Stimulated activated CD4-positive, alpha-beta T cell treated with anti-CD3 and anti-CD28 coated beads, Interleukin-15, amount 100 ng/mL, for 1 hour (primary cell): ENCODE results near the gene SET.
"Not testable (repeated sequence)": the region's sequence is repeated elsewhere in the genome, so short reads cannot be mapped to it uniquely, and the experiment has no call there.

Experiments used
- DNase-seq, 2 donors: peaks; one replicate each; pipeline ENCODE4 v3.0.0-alpha.2; 2020; ENCODE audit warnings: low read depth in 1 of 2, low spot score in 1 of 2

Gene SET

GRCh38 chr9:128685636-128686489, 3.2 kb upstream of the SET start:
- peak in 1 of 2 donors; percentile 25 for DNase-seq

DNA sequence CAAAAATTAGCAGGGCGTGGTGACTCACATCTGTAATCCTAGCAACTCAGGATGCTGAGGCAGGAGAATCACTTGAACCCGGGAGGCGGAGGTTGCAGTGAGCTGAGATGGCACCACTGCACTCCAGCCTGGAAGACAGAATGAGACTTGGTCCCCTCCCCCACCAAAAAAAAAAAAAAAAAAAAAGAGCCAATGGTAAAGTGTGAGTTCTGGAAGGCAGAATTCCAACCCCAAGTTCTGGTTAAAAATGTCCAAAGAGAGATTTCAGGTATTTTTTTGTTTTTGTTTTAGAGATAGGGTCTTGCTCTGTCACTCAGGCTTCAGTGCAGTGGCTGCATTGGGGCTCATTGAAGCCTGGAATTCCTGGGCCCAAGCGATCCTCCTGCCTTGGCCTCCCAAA, 1.6 kb upstream of the SET start:
- DNase-seq: no peak

- DNase-seq: peak; percentile 38 to 46
These were observed 312 bp downstream of the SET start for GRCh38 chr9:128689293-128689774.

DNA sequence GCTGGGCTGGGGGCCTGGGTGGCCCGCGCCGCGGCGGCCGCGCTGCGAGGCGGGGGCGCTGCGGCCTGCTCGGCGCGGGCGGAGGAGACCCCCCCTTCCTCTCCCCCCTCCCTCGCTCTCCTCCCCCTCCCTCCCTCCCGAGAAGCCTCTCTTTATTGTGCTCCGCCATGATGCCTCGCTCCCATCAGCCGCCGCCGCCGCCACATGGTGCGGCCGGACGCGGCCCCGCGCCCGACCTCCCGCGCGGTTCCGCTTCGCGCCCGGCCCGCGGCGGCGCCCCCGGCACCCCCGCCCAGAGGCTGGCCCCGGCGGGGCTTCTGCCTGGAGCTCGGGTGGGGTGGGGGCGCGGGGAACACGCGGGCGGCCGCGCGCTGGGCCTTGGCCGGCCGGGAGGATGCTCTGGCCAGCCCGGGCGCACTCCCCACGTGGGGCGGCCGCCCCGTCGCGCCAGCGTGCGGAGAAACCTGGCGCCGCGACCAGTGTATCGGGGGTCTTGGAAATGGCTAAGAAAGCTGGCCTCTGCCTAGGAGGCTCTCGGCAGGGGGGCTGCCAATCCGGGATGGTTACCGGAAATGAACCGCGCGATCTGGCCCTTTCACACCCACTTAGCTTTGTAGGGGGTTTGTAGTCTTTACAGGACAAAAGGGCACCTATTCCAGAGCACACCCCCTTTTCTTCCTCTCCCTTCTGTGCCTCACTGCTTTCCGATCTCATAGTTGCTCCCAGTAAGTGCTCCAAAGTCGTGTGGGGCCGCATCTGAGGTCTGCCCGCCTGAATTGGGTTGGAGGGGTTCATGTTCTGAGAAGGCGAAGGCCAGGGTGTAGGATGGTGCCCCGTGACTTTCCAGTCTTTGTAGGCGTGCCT, 1.0 kb downstream of the SET start:
- DNase-seq: peak in 1 of 2 donors; percentile 45

DNA sequence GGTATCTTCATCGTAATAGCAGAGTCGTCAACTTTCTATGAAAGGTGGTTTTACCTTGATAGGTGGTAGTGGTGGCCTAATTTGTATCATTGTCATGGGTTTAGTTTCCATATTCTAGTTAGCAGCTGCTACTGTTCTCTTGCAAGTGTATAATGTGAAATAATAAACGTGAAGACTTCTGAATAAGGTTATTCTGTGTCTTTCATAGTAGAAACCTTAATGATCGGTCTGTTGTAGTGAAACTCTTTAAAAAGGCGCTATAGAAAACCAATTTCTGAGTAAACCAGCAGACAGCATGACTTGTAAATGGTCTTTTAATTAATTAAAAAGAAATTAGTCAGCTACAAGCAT, 1.6 kb downstream of the SET start:
- no peak for DNase-seq

GRCh38 chr9:128693738-128694137, 4.7 kb downstream of the SET start:
- DNase-seq: not testable (repeated sequence)

- no peak for DNase-seq
These were observed 5.3 kb downstream of the SET start for GRCh38 chr9:128694344-128694743.

- DNase-seq: no peak
These were observed 8.1 kb downstream of the SET start for GRCh38 chr9:128696923-128697707.

DNA sequence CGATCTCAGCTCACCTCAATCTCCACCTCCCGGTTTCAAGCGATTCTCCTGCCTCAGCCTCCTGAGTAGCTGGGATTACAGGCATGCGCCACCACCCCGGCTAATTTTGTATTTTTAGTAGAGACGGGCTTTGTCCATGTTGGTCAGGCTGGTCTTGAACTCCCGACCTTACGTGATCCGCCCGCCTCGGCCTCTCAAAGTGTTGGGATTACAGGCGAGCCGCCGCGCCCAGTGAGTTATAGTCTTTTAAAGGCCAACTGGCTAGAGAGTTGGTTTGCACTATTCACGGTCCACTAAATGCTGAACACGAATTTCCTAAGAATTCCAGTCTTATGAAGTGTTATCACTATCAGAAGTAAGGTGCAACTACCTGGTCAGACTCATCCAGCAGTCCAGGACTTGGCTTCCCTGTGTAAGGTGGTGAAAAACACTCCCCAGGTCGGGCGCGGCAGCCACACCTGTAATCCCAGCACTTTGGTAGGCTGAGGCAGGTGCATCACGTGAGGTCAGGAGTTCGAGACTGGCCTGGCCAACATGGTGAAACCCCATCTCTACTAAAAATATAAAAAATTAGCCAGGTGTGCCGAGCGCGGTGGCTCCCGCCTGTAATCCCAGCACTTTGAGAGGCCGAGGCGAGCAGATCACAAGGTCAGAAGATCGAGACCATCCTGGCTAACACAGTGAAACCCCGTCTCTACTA, 10.2 kb downstream of the SET start:
- not testable (repeated sequence) for DNase-seq

- no peak for DNase-seq
These were observed 12.3 kb downstream of the SET start for GRCh38 chr9:128701227-128701854.

DNA sequence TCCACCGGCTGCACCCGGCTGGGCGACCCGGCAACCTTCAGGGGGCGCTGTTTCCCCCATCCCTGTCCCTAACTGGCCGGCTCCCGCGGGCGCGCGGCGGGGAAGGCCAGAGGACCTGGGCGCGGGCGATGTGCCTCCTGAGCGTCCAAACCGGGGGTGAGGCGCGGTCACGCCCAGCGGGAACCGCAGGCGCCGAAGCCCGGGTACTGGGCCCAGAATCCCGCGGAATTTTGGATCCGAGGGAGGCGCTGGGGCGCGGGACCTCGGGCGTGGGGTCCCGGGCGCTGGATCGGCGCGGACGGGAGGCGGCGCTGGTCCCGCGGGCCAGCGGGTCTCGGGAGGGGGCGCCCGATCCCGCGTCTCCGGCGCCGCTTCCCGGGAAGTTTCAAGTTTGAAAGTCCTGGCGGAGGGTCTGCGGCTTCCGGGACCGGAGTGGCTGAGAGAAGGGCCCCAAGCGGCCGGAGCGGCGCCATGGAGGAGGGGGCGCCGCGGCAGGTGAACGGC, 13.5 kb downstream of the SET start, which contains the start of gene PKN3:
TSS of gene PKN3 (plus strand) at position 59 of the 504 bp plus-strand sequence. CDS start at position 472, 413 bp downstream.
- peak; percentile 73 to 81 for DNase-seq

DNA sequence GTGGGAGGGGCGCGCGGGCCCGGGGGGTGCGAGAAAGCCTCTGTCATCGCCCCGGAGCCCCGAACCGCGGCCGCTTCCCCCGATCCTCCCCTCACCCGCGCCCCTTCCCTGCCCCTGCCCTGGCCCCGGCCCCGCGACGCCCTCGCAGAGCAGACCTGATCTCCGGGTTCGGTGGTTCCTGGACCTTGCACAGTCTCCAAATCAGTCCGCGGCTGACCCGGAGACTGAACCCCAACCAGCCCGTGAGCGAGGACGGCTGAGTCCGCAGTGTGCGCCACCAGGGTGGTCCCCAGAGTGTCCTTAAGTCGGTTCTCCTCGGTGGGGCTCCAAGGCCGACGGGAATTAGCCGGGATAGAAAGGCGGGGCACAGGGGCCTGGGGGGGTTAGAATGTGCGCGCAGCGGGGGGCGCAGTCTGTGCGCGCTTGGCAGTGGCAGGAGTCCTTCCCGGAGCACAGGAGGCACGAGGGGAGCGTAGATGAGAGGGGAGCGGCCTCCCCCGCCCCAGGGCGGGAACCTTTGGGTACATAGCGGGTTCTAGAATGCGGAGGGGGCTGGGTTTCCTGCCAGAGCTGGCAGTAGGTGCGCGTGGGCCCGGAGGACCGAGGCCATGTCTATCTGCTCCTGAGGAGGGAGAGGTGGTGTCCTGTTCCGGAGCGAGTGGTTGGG, 14.1 kb downstream of the SET start:
- DNase-seq: peak in 1 of 2 donors; percentile 27

- DNase-seq: no peak
These were observed 14.8 kb downstream of the SET start for GRCh38 chr9:128703616-128704355.

DNA sequence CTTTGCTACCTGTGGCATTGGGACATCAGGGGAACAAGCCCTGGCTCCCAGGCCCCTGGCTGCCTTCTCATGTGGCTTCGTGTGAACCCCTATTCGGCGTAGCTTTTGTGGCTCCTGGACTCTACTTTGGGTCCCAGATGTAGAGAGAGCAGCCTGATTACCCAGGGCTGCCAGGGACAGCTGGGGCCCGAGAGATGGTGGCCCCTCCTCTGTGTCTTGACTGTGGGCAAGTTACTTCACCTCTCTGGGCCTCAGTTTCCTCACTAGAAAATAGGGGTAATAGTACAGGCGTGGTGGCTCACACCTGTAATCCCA, 15.3 kb downstream of the SET start:
- no peak for DNase-seq

DNA sequence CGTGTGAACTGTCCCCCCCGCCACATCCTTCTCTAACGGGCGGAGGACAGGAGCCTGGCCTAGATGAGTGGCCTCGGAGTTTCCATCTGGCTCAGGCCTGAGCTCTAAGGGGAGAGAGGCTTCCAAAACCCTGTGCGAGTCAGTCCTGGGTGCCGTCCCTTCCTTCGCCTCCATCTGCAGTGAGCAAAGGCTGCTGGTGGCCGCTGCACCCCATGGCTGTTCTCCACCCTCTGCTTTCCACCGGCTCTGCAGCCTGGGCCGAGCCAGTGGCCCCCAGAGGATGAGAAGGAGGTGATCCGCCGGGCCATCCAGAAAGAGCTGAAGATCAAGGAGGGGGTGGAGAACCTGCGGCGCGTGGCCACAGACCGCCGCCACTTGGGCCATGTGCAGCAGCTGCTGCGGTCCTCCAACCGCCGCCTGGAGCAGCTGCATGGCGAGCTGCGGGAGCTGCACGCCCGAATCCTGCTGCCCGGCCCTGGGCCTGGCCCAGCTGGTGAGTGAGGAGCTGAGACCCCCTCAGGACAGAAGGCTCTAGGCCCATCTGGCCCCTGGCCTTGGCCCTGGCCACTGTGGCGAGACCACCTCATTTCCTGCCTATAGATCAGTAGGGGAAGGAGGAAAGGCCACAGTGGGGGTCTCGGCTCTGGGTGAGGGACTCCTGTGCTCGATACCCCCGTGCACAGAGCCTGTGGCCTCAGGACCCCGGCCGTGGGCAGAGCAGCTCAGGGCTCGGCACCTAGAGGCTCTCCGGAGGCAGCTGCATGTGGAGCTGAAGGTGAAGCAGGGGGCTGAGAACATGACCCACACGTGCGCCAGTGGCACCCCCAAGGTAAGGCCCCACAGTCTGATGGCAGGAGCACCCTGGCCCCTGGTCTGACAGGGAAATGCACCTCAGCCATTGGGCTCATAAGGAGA, 16.3 kb downstream of the SET start:
- no peak for DNase-seq

GRCh38 chr9:128706045-128706444, 17.0 kb downstream of the SET start:
- no peak for DNase-seq

GRCh38 chr9:128706671-128707381, 17.8 kb downstream of the SET start:
- DNase-seq: no peak
